Keratinocyte (primary cell): ENCODE measurements around the gene OBSL1.

Experiments
- CTCF ChIP-seq, 3 experiments: IDR thresholded peaks in 1 of 3; conservative IDR thresholded peaks in 1 of 3; optimal IDR thresholded peaks in 1 of 3; 2 replicates in 2 of 3; 3 replicates in 1 of 3; pipeline versions ENCODE3 to v1.5.1; 2011; ENCODE audit warnings: low read length in 3 of 3, mild to moderate bottlenecking in 3 of 3, moderate library complexity in 2 of 3, control low read depth in 1 of 3, inconsistent platforms in 1 of 3; ENCODE audit not compliant: insufficient read depth in 2 of 3; ENCODE audit errors: extremely low read depth in 1 of 3
- EZH2 ChIP-seq: IDR thresholded peaks from one replicate; pipeline ENCODE4 v1.6.1; 2012; ENCODE audit warnings: inconsistent platforms, mild to moderate bottlenecking, low read length, moderate library complexity

GRCh38 chr2:219553463-219553963, 17.8 kb downstream of the OBSL1 start:
- TF ChIP-seq CTCF (optimal IDR thresholded peaks at IDR 0.05 in 1 of 3, IDR thresholded peaks at IDR 0.05 in 1 of 3, conservative IDR thresholded peaks at IDR 0.05 in 1 of 3; ENCODE audit: extremely low read depth in 1 of 3, insufficient read depth in 2 of 3, low read length in 3 of 3) (no peak), EZH2 (no peak)
